DMS 273 treated with DMSO at 0.1 percent for 48 hours (cell line): ENCODE data around the gene SPCS3.
"Not testable (repeated sequence)": the region's sequence is repeated elsewhere in the genome, so short reads cannot be mapped to it uniquely, and the experiment has no call there.

Source experiments
- DNase-seq: peaks from one replicate; lab custom pipeline; 2025; lab: John Stamatoyannopoulos, UW

SPCS3 gene

GRCh38 chr4:176306837-176307665 lies 12.7 kb upstream of the SPCS3 start:
- DNase-seq = no peak

- DNase-seq = no peak
These were observed 12.2 kb upstream of the SPCS3 start for GRCh38 chr4:176307666-176307930.

DNA sequence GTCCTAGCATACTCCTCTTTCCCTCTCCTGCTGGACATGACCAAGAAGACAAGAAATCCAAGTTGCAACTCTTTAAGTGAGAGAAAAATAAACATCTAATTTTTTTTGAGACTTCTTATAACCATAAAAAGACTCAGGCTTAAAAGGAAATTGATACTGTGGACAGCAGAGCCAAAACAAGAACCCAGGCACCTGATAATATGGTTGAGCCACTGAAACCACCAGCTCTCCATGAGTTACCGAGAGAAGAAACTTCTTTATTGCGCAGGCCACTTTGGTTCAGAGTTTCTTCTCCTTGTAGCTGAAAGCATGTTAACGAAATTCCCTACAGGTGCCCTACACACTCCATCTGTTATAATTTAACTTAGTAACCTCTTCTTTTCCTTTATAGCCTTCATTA lies 11.3 kb upstream of the SPCS3 start:
- DNase-seq = no peak

GRCh38 chr4:176309046-176309445 lies 10.7 kb upstream of the SPCS3 start:
- DNase-seq = no peak

DNA sequence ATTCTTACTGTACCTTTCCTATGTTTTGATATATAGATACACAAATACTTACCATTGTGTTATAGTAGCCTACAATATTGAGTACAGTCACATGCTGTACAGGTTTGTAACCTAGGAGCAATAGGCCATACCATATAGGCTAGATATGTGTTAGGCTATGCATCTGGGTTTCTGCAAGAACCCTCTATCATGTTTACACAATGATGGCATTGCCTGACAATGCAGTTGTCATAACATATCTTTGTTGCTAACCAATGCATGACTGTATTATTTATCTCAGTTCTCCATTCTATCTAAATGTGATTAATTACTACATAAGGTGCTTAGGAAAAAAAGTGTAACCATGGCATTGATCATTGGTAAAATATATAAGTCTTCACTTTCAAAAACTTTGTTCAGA lies 10.0 kb upstream of the SPCS3 start:
- DNase-seq = no peak

- DNase-seq = no peak
These were observed 6.0 kb upstream of the SPCS3 start for GRCh38 chr4:176313596-176314336.

DNA sequence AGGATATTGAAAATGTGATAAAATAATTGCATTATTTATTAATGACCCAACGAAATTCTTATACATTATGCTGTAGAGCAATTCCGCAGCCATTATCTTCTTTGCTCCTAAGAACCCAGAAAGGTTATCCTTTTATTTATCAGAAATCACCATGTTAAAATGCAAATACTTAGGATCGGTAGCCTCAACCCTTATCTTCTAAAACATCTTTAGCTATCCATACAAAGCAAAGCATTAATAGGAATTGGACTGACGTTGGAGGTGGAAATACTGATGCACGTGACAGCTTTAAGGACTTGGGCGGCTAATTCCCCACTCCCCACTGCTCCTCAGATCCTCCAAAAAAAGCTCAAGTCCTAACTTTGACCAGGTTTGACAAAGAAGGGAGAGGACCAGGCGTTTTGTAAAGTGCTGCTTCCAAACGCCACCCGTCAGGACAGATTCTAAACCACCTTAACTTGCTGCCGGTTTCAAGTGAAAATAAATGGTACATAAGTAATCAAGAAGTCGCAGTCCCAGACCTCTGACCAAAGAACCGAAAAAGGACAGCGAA lies 539 bp upstream of the SPCS3 start:
- DNase-seq = peak; percentile 45

- DNase-seq = peak; percentile 18
These were observed 692 bp downstream of the SPCS3 start for GRCh38 chr4:176320340-176320975.

GRCh38 chr4:176320976-176321361 lies 1.2 kb downstream of the SPCS3 start:
- no peak for DNase-seq

GRCh38 chr4:176321589-176321988 lies 1.8 kb downstream of the SPCS3 start:
- no peak for DNase-seq

DNA sequence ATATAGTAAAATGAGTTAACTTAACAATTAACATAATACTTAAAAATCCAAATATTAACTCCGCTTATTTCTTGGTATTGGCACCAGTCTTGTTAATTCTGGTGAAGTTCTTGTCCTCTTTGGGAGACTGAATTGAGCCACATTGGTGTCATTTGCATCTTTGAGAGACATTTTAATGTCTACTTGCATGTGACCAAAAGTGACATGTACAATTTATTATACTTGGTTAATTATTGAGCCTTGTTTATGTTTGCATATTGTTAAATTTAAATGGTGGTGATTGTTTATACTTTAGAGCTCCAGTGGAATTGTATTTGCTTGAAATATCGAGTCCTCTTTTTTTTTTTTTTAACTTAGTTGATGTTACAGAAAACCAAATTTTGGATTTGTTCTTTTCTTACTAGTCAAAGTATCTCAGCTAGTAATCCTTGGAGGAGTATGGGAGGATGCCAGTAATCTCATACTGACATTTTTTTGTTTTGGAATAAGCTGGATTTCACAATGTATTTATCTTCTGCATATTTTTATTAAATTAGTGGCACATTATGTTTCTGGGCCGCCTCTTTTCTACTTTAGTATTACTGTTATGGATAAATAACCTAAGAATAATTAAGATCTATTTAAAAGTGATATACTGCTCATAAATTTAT lies 3.9 kb downstream of the SPCS3 start:
- DNase-seq = no peak

DNA sequence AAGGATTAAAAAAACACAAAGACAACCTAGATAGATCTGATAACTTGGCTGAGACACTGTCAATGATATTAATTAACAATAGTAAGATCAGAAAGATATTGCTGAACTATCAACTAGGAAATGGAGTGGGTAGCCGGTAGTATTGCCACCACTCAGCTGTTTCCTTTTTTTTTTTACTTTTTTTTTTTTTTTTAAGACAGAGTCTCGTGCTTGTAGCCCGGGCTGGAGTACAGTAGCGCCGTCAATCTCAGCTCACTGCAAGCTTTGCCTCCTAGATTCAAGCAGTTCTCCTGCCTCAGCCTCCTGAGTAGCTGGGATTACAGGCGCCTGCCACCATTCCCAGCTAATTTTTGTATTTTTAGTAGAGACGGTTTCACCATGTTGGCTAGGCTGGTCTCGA lies 5.1 kb downstream of the SPCS3 start:
- not testable (repeated sequence) for DNase-seq

GRCh38 chr4:176333076-176333475 lies 13.3 kb downstream of the SPCS3 start:
- no peak for DNase-seq

GRCh38 chr4:176334066-176334465 lies 14.3 kb downstream of the SPCS3 start:
- no peak for DNase-seq

- DNase-seq = no peak
These were observed 15.7 kb downstream of the SPCS3 start for GRCh38 chr4:176335421-176335820.

- no peak for DNase-seq
These were observed 20.4 kb downstream of the SPCS3 start for GRCh38 chr4:176339936-176340761.

DNA sequence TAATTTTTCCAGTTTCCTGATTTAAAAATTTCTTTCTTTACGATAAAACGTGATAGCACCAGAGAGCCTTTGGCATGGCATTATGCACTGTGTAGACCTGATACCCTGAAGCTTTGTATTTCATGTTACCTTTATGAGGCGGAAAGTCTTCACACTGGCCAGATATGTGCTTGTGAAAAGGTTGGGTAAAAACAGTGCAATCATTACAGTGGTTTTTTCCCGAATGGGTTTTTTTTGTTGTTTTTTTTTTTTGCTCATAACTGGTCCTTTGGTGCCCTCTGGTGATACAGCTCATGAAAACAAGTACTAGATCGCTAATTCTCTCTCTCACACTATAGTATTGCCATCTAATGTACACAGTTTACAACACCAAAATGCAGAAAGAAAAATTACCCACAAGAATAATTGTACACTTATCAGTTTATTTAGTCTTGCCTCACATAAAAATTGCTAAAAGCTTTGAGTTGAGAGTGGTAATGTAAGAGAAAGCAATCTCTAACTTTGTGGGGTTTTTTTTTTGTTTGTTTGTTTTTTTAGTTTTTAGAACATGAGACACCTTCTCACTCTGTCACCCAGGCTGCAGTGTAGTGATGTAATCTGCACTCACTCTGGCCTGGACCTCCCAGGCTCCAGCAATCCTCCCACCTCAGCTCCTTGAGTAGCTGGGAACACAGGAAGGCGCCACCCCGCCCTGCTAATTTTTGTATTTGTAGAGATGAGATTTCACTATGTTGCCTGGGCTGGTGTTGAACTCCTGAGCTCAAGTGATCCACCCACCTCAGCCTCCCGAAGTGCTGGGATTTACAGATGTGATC lies 21.3 kb downstream of the SPCS3 start:
- no peak for DNase-seq

- no peak for DNase-seq
These were observed 22.6 kb downstream of the SPCS3 start for GRCh38 chr4:176342384-176342783.

GRCh38 chr4:176343286-176343685 lies 23.5 kb downstream of the SPCS3 start:
- DNase-seq = no peak

- DNase-seq = not testable (repeated sequence)
These were observed 25.6 kb downstream of the SPCS3 start for GRCh38 chr4:176345346-176345745.

- not testable (repeated sequence) for DNase-seq
These were observed 27.1 kb downstream of the SPCS3 start for GRCh38 chr4:176346836-176347235.
